PFSK-1 (cell line): ENCODE data around the gene TADA1.

ENCODE experiments used
- POLR2AphosphoS5 ChIP-seq: IDR thresholded peaks from 2 replicates; pipeline ENCODE4 v1.6.1; 2012; ENCODE audit warnings: low read depth, mild to moderate bottlenecking, control low read depth, low read length, moderate library complexity
- SIN3A ChIP-seq: IDR thresholded peaks from 2 replicates; pipeline ENCODE4 v1.6.1; 2012; ENCODE audit warnings: mild to moderate bottlenecking, low read length, moderate library complexity, borderline replicate concordance; ENCODE audit not compliant: insufficient read depth
- TAF1 ChIP-seq: IDR thresholded peaks from 2 replicates; pipeline ENCODE4 v1.6.1; 2012; ENCODE audit warnings: low read length, control low read depth, borderline replicate concordance; ENCODE audit not compliant: insufficient read depth
- TF ChIP-seq, protein P1 (sequence below), 2 experiments: IDR thresholded peaks; 2 replicates each; pipeline versions ENCODE4 v1.6.1 to v1.8.0; 2011 to 2012; ENCODE audit warnings: low read depth in 2 of 2, low read length in 2 of 2, control low read depth in 1 of 2, inconsistent platforms in 1 of 2, mild to moderate bottlenecking in 1 of 2, moderate library complexity in 1 of 2; ENCODE audit not compliant: insufficient read depth in 1 of 2

DNA sequence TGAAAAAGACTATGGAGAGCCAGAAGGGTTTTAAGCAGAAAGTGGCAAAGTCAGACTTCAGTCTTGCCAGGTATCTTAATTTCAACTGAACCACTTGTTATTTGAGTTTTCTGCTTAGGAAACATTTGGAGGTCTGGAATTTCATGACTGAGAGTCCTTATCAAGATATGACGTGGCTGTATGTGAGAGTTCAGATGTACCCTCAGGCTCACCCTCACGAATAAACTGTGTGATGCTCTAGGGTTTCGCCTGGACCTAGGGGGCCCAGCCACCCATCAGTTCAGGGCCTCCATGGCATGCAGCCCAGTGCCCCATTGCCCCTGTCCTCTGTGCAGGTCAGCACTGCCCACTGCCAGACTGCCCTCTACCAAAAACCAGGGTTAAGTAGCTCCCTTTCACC is 30.6 kb upstream of the TADA1 start:
- TF ChIP-seq POLR2AphosphoS5 = no peak
- no peak for TF ChIP-seq SIN3A
- TF ChIP-seq, protein P1, sequence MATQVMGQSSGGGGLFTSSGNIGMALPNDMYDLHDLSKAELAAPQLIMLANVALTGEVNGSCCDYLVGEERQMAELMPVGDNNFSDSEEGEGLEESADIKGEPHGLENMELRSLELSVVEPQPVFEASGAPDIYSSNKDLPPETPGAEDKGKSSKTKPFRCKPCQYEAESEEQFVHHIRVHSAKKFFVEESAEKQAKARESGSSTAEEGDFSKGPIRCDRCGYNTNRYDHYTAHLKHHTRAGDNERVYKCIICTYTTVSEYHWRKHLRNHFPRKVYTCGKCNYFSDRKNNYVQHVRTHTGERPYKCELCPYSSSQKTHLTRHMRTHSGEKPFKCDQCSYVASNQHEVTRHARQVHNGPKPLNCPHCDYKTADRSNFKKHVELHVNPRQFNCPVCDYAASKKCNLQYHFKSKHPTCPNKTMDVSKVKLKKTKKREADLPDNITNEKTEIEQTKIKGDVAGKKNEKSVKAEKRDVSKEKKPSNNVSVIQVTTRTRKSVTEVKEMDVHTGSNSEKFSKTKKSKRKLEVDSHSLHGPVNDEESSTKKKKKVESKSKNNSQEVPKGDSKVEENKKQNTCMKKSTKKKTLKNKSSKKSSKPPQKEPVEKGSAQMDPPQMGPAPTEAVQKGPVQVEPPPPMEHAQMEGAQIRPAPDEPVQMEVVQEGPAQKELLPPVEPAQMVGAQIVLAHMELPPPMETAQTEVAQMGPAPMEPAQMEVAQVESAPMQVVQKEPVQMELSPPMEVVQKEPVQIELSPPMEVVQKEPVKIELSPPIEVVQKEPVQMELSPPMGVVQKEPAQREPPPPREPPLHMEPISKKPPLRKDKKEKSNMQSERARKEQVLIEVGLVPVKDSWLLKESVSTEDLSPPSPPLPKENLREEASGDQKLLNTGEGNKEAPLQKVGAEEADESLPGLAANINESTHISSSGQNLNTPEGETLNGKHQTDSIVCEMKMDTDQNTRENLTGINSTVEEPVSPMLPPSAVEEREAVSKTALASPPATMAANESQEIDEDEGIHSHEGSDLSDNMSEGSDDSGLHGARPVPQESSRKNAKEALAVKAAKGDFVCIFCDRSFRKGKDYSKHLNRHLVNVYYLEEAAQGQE (IDR thresholded peaks at IDR 0.05; ENCODE audit: insufficient read depth in 1 of 2, low read depth in 2 of 2, low read length in 2 of 2) = no peak
- no peak for TF ChIP-seq TAF1
